Gastrocnemius medialis (tissue), 4 donors: ENCODE results near the gene CD8A. TPM values are rescaled to one million over a fixed set of nuclear protein-coding genes. Genes with fewer than 3 reads are reported as not detected.
A peak's percentile ranks its signal among the peaks of the same experiment; 100 is the strongest.

Source experiments
- ATAC-seq, 2 donors: fragments of 150-250 bp; one replicate each; pipeline ENCODE4 v1.9.1; 2016
- DNase-seq, 2 donors: peaks; one replicate each; pipeline ENCODE4 v3.0.0-alpha.2; 2019
- H3K27ac ChIP-seq, 4 donors: fragments of 200-600 bp; sonication (generic); 1 replicate in 1 of 4; 2 replicates in 3 of 4; pipeline ENCODE4 v1.5.1; 2016 to 2018; ENCODE audit warnings: mild to moderate bottlenecking in 2 of 4, moderate library complexity in 1 of 4
- H3K27me3 ChIP-seq, 3 donors: fragments of 200-600 bp; sonication (generic) in 2 of 3; 1 replicate in 1 of 3; 2 replicates in 2 of 3; pipeline versions ENCODE4 v1.5.1 to v1.6.0; 2016 to 2019; ENCODE audit warnings: mild to moderate bottlenecking in 1 of 3, moderate library complexity in 1 of 3
- H3K36me3 ChIP-seq, 2 donors: fragments of 200-600 bp; sonication (generic) in 1 of 2; one replicate each; pipeline ENCODE4 v1.5.1; 2017 to 2018
- H3K4me1 ChIP-seq, 2 donors: fragments of 200-600 bp; sonication (generic) in 1 of 2; one replicate each; pipeline ENCODE4 v1.5.1; 2016 to 2017; ENCODE audit warnings: mild to moderate bottlenecking in 2 of 2
- H3K4me3 ChIP-seq, 4 donors: fragments of 200-600 bp; sonication (generic) in 3 of 4; 1 replicate in 1 of 4; 2 replicates in 3 of 4; pipeline ENCODE4 v1.5.1; 2016 to 2019; ENCODE audit warnings: mild to moderate bottlenecking in 2 of 4
- H3K9me3 ChIP-seq, 3 donors: fragments of 200-600 bp; sonication (generic) in 2 of 3; 1 replicate in 1 of 3; 2 replicates in 2 of 3; pipeline ENCODE4 v1.5.1; 2016 to 2019
- CTCF ChIP-seq, 5 experiments: fragments of 450-650 bp in 3 of 5; fragments of 200-600 bp in 2 of 5; sonication (generic) in 2 of 5; IDR thresholded peaks in 4 of 5; conservative IDR thresholded peaks in 1 of 5; 1 replicate in 4 of 5; 2 replicates in 1 of 5; pipeline ENCODE4 v1.5.1; 2016 to 2019; ENCODE audit warnings: antibody characterized with exemption in 5 of 5, mild to moderate bottlenecking in 3 of 5, moderate library complexity in 3 of 5
- POLR2A ChIP-seq, 2 donors: fragments of 450-650 bp; IDR thresholded peaks; one replicate each; pipeline ENCODE4 v1.6.1; 2017; ENCODE audit warnings: antibody characterized with exemption in 2 of 2, mild to moderate bottlenecking in 2 of 2, moderate library complexity in 2 of 2
- in situ Hi-C, 4 donors: fragments of 200-750 bp; cut with MboI; loops; one replicate each; pipeline versions ENCODE4 v1.15.0 to v1.8.0; 2017; ENCODE audit warnings: low sequenced_read_pairs in 4 of 4
- intact Hi-C: fragments of 100-400 bp; cut with DNase I; formaldehyde crosslinking; loops from one replicate; pipeline ENCODE4 v1.15.1; 2023; ENCODE audit warnings: low total_unique reads
- total RNA-seq, 4 donors: library from RNA; depleted of rRNA; stranded (reverse); fragments of >200 nt; gene quantifications; one replicate each; pipeline versions ENCODE4 v1.1.0 to v1.2.3, GENCODE V29; 2016

Gene CD8A
- total RNA-seq, 4 donors from 2014 or later, result 0.16 to 0.32 (median 0.31) TPM; not detected in 1

- Histone ChIP-seq H3K27me3 (no peaks in the 10 kb centered on the region), H3K36me3 (peaks cover 0 to 48% of the 10 kb centered on the region in 2 donors), H3K27ac (no peak overlapping the region), H3K4me1 (peaks cover 13 to 20% of the 10 kb centered on the region in 2 donors), H3K4me3 (no peak overlapping the region), H3K9me3 (no peaks in the 10 kb centered on the region)
- TF ChIP-seq CTCF (IDR thresholded peaks at IDR 0.05 in 4 of 5, conservative IDR thresholded peaks at IDR 0.05 in 1 of 5), result no peak
- no peak for TF ChIP-seq POLR2A (IDR thresholded peaks at IDR 0.05)
- in situ Hi-C loops, result no loop called here
- ATAC-seq (no peak), DNase-seq (no peak)
- intact Hi-C loops, result no loop called here
These were observed 22.3 kb downstream of the CD8A start for GRCh38 chr2:86768189-86768949.

- no peaks in the 10 kb centered on the region for H3K27me3 ChIP-seq
- no peak overlapping the region for H3K27ac ChIP-seq
- H3K9me3 ChIP-seq, result no peaks in the 10 kb centered on the region
- ATAC-seq (no peak), DNase-seq (no peak)
- in situ Hi-C loops, result no loop called here
- TF ChIP-seq POLR2A (IDR thresholded peaks at IDR 0.05), result no peak
- H3K36me3 ChIP-seq, result peaks cover 0 to 17% of the 10 kb centered on the region in 2 donors
- H3K4me1 ChIP-seq, result peaks cover 26 to 36% of the 10 kb centered on the region in 2 donors
- intact Hi-C loops, result no loop called here
- no peak overlapping the region for H3K4me3 ChIP-seq
These were observed 25.4 kb downstream of the CD8A start for GRCh38 chr2:86765310-86765695.

GRCh38 chr2:86764661-86765309 is 25.9 kb downstream of the CD8A start:
- intact Hi-C loops, result no loop called here
- DNase-seq (no peak), ATAC-seq (peak; percentile 27 to 47)
- Histone ChIP-seq H3K4me3 (no peak overlapping the region), H3K27ac (no peak overlapping the region), H3K4me1 (peaks cover 26 to 36% of the 10 kb centered on the region in 2 donors), H3K9me3 (no peaks in the 10 kb centered on the region), H3K36me3 (peaks cover 0 to 15% of the 10 kb centered on the region in 2 donors), H3K27me3 (no peaks in the 10 kb centered on the region)
- in situ Hi-C loops, result no loop called here
- no peak for TF ChIP-seq POLR2A (IDR thresholded peaks at IDR 0.05)
- TF ChIP-seq CTCF (IDR thresholded peaks at IDR 0.05 in 4 of 5, conservative IDR thresholded peaks at IDR 0.05 in 1 of 5), result peak; percentile 30 to 73 (median 52)

- Histone ChIP-seq H3K27me3 (no peaks in the 10 kb centered on the region), H3K4me1 (peaks cover 27 to 48% of the 10 kb centered on the region in 2 donors), H3K27ac (no peak overlapping the region), H3K4me3 (no peak overlapping the region), H3K36me3 (no peaks in the 10 kb centered on the region), H3K9me3 (no peaks in the 10 kb centered on the region)
- intact Hi-C loops (no loop called here), in situ Hi-C loops (no loop called here)
- TF ChIP-seq POLR2A (IDR thresholded peaks at IDR 0.05) (no peak), CTCF (IDR thresholded peaks at IDR 0.05 in 4 of 5, conservative IDR thresholded peaks at IDR 0.05 in 1 of 5) (no peak)
- DNase-seq (no peak), ATAC-seq (no peak)
These were observed 30.3 kb downstream of the CD8A start for GRCh38 chr2:86760371-86760770.

- Histone ChIP-seq H3K9me3 (no peaks in the 10 kb centered on the region), H3K4me1 (peaks cover 18 to 32% of the 10 kb centered on the region in 2 donors), H3K36me3 (peaks cover 4 to 14% of the 10 kb centered on the region in 2 donors), H3K27ac (no peak overlapping the region), H3K27me3 (no peaks in the 10 kb centered on the region), H3K4me3 (no peak overlapping the region)
- TF ChIP-seq CTCF (IDR thresholded peaks at IDR 0.05 in 4 of 5, conservative IDR thresholded peaks at IDR 0.05 in 1 of 5) (no peak), POLR2A (IDR thresholded peaks at IDR 0.05) (no peak)
- in situ Hi-C loops (no loop called here), intact Hi-C loops (no loop called here)
- no peak for ATAC-seq
- no peak for DNase-seq
These were observed 32.3 kb downstream of the CD8A start for GRCh38 chr2:86758405-86758804.
